GM21825 (cell line): ENCODE data around the gene KREMEN2.
"Not testable (repeated sequence)": the region's sequence is repeated elsewhere in the genome, so short reads cannot be mapped to it uniquely, and the experiment has no call there.

Experiments
- ATAC-seq: cut with Tn5 transposase; IDR thresholded peaks from one replicate; pipeline ENCODE4 v1.9.1; 2021; ENCODE audit warnings: mild to moderate bottlenecking, moderate library complexity; ENCODE audit not compliant: unreplicated experiment

Gene KREMEN2

DNA sequence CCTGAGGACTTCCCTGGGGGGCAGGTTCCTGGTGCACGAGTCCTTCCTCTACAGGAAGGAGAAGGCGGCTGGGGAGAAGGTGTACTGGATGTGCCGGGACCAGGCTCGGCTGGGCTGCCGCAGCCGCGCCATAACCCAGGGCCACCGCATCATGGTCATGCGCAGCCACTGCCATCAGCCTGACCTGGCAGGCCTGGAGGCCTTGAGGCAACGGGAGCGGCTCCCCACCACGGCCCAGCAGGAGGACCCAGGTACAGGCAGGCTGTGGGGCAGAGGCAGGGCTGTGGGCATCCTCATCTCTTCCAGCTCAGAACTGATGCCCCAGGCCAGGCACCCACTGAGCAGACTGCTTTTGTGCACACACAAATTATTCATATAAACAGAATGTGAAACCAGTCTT is 25.9 kb upstream of the KREMEN2 start:
- no peak for ATAC-seq

DNA sequence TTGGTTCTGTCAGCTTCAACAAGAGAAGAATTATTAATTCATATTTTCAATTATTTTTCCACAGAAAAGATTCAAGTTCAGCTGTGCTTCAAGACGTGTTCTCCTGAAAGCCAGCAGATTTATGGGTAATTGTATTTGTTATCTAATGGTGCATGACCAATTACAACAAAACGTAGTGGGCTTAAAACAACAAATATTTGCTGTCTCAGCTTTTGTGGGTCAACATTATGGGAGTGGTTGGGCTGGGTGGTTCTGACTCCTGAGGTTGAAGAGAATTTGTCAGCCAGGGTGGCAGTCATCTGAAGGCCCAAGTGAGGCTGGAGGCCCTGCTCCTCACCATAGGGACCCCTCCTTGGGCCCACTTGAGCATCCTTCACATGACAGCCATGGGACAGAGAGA is 24.1 kb upstream of the KREMEN2 start:
- no peak for ATAC-seq

DNA sequence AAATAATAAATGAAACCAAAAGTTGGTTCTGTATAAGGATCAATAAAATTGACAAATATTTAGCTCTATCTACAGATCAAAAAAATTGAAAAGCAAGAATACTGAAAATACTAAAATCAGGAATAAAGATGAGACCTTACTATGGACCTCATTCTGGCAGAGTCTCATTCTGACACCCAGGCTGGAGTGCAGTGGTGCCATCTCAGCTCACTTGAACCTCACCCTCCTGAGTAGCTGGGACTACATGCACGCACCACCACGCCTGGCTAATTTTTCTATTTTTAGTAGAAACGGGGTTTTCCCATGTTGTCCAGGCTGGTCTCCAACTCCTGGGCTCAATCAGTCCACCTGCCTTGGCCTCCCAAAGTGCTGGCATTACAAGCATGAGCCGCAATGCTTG is 22.0 kb upstream of the KREMEN2 start:
- ATAC-seq = no peak

DNA sequence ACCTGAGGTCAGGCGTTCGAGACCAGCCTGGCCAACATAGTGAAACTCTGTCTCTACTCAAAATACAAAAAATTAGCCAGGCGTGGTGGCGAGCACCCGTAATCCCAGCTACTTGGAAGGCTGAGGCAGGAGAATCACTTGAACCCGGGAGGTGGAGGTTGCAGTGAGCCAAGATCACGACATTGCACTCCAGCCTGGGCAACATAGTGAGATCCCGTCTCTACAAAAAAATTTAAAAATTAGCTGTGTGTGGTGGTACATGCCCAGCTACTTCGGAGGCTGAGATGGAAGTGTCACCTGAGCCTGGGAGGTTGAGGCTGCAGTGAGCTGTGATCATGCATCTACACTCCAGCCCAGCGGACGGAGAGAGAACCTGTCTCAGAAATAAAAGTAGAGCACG is 20.4 kb upstream of the KREMEN2 start:
- ATAC-seq = not testable (repeated sequence)

DNA sequence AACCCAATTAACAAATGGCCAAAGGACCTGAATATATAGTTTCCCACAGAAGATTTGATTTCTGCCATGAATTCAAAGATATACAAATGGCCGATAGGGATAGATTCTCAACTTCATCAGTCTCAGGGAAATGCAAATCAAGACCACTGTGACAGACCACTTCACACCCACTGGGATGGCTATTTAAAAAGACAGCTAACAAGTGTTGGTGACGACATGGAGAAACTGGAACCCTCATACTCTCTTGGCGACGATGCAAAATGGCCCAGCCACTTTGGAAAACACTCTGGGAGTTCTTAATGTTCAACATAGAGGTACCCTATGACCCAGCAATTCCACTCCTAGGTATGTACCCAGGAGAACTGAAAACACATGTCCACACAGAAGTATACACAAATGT is 17.4 kb upstream of the KREMEN2 start:
- no peak for ATAC-seq

DNA sequence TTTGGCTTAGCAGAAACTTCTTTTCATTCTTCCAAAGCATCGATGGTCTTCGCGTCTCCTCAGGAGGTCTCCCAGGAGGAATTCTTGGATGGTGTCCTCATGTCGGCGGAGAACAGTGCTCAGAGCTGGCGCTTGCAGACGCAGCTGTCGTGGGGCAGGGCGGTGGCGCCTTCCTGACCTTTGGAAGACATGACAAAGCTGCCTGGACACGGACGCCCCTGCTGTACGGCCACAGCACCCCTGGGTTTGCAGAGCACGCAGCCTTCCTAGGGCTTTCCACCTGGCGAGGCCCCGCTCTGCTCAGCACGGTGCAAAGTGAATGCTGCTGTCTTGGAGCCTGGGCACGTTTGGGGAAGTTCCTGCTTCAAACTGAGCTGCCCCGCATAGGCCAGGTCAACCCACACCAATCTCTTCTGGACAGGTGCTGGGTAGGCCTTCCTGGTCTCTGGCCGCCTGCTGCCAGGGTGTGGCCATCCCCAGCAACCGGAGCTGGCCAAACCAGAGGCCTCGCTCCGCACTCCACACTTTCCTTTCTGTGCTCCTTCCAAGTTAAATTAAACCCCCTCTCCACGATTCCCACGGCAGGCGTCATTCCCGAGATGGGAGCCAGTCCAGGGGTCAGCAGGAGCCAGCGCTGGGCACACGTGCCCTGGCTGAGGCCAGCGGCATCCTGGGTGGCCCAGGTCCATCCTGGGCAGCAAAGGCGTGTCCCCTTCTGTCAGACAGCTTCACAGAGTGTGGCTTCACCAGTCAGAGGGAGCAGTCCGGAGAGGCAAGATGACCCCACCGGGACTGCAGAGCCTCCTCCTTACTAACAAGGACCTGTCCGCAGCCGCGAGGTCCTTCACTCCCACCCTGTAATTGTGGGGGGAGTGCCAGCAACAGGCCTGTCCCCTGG is 15.0 kb upstream of the KREMEN2 start:
- ATAC-seq = no peak

DNA sequence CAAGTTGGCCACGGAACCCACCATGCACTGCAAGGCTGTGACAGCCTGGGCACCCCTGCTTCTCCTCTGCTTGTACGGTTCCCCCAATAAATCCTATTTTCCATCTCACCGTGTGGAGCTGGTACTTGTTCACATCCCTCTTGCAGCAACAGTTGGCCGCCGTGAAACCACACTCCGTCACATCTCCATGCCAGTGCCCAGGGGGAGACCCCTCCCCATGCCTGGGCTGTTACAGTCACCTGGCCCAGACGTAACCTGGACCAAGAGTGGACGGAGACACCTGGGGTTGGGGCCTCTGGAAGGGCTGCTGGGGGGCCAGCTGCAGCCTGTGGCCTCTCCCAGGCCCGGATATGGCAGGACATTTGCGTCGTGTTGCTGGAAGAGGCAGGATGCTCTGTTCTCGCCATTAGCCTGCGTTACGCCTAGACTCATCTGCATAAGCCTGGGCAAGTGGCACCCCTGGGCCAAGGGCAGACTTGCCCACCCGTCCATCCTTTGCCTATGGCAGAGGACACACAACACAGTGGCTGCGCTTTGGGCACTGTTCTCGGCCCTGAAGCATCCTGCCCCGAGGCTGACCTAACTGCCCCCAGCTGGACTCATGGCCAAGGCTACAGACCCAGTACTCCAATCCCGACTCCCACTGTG is 14.2 kb upstream of the KREMEN2 start:
- no peak for ATAC-seq

DNA sequence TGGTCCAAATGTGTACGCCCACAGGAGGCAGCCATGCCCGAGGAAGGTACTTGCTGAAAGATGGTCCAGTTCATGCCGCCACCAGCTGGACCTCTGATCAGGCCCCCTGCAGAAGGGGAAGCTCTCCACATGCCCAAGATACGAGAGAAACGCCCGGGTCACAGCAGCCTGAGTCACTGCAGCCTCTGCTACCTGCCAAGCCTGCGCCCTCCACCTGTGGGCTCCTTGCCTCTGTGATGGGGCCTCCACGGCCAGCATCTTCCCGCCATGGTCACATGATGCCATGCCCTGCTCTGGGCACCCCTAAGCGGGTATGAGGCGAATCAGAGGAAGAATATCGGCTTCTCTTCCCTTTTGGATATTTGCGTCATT is 13.7 kb upstream of the KREMEN2 start:
- no peak for ATAC-seq

DNA sequence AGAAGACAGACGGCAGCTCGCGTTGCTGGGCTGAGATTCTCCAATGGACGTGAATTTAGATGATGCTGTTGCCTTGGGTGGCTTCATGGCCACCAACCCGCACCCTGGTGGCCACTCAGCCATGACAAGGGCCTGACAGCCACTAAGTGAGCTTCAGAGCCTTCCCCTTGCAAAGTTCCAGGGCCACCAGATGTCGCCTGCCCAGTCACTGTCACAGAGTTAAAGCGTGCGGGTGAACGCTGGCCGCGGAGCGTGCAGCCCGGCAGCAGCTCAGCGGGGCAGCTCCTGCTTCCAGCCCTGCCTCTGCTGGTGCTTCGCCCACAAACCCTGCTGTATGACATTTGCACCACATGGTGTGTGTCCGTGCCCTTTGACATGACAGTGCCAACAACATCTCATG is 13.3 kb upstream of the KREMEN2 start:
- no peak for ATAC-seq

DNA sequence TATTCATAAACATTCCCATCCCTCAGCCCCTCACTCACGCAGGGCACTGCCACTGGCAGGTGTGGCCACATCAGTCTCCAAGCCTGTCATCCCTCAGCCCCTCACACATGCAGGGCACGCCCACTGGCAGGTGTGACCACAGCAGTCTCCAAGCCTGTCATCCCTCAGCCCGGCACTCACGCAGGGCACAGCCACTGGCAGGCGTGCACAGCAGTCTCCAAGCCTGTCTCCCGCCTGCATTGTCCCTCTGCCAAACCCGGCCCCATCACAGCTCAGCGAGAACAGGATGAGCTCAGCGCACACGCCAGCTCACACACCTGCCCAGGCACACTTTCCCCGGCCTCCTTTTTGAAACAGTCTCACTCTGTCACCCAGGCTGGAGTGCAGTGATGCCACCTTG is 11.4 kb upstream of the KREMEN2 start:
- no peak for ATAC-seq

DNA sequence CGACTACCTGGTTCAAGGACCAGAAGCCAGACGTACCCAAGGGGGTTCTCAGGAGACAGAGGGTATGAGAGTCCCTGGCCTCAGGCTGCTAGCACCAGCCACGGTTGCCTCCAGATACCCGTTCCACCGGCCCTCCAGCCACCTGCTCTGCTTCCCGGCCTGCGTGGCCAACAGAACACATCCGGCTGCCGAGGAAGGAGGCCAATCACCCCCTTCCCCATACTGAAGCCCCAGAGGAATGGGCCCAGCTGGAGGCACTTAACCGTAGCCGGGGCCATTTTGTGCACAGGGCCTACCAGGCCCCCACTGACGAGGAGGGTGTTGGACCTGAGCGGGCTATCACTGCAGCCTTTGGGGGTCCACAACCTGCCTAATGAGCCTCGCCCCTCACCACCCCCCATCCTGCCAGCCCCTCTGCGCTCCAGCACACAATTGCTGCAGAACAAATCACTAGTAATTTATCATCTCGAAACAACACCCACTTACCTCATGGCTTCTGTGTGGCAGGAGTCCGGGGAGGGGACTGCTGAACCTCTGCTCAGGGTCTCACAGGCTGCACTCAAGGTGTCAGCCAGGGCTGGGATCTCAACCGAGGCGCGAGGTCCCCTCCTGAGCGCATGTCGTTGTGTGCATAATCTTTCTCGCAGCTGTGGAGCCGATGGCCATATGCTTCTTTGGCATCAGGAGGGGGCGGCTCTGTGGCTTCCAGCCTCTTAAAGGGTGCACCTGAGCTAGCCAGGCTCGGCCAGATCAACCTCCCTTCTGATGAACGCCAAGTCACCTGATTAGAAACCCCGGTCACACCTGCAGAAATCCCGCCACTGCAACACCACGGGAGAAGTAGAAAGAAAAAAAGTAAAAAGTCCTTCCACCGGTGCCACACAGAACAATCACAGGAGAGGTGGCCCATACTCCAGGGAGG is 10.1 kb upstream of the KREMEN2 start:
- no peak for ATAC-seq

DNA sequence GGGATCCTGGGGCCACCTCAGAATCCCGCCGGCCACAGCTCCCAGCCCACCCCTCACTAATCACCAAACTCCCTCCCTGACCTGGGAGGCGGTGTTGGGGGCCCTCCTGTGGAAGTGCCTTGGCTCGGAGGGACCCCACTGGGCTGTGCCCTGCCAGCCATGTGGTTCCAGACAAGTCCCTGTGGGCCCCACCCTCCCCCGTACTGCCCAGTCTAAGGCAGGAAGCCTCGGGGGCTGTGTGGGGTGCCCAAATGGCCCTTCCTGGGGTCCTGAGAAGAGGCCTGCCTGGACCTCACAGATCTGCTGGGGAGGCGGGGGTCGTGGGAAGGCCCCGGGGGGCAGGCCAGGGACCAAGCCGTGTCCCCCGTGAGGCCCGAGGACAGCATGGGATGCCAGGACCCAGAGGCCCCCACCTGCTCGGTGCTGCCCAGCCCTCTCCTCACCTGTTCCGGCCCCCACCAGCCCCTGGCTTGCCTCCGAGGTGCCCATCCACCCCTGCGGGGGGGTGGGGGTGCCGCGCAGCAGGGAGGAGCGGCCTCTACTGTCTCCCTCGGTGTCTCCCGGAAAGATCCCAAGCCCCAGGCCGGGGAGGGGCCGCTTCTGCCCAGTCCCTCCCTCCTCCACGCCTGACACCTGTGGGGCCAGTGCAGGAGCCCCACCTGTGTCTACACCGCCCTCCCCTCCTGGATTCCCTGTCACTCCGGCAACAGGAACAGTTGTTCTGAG is 9.3 kb upstream of the KREMEN2 start:
- no peak for ATAC-seq

DNA sequence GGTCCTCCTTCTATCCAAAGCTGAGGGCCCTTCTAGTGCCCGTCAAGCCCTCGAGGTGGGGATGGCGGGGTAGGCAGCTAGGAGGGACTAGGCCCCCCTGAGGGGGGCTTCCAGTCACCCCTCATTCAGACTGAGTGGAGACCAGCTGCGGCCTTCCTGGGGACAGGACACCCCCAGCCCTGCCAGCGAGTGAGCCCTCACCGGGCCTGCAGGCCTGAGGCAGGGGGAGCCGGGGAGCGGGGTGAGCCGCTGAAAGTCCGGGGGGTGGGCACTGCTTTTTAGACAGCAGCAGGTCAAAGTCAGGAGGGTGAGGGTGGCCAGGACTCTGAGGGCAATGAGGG is 8.7 kb upstream of the KREMEN2 start:
- no peak for ATAC-seq

DNA sequence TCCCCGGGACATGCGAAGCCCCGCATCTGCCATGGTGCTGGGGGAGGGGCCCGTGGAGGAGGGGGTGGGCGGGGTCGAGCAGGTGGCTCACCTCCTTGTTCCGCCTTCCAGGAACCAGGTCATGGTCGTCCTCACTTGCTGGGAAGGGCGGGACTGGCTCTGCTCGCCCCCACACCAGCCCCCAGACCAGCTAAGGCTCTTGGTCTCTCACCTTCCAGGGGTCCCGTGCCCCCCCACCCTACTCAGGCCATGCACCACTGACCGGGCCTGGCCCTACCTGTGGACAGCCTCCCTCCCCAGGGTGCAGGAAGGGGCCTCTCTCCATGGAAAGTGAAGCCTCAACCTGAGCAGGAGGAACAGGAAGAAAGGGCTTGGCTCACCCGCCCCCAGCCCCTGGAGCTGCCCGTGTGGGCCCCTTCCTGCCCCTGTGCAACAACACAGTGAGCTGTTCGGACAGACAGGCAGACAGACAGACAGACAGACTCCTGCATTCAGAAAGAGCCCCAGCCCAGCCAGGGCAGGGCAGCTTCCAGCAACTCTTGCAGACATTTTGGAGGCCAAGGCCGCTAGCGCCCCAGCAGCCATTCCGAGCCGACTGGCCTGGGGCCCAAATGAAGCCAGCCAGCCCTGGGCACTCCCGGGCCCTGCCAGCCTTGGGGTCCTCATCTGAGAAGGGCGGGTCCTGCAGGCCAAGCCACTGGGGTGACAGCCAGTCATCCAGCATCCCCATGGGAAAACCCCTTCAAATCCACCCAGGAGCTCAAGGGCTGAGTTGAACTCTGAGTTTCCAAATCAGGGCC is 8.1 kb upstream of the KREMEN2 start:
- ATAC-seq = no peak

DNA sequence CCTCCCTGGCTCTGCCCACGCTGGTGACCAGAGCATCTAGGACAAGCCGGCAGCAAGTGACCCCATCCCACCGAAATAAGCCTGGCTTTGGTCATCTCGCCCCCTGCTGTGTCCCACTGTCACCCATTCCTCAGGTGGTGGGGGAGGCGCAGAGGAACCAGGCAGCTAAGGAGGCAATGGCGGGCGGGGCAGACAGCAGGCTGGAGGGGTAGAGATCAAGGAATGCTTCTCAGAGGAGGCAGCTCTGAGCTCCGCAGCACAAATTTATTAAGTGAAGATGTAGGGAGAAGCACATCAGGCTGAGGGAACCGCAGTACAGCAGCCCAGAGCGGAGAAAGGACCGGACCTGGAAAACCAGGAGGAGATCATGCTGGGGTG is 7.5 kb upstream of the KREMEN2 start:
- no peak for ATAC-seq

DNA sequence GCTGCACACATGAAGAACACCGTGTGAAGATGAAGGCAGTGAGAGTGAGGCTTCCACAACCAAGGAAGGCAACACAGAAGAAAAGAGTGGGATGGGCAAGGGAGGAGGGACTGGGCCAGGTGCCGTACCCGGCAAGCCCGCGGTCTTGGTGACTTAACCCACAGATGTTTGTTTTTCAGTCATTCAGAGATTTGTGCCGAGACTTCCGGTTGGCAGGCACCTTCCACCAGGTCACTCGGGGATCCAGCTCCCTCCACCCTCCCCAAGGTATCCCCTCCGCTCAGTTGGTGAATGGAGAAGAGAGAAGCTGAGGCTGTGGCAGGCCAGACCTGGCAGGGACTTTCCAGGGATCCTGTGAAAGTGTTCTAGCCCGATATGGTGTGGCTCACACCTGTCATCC is 4.9 kb upstream of the KREMEN2 start:
- ATAC-seq = no peak

DNA sequence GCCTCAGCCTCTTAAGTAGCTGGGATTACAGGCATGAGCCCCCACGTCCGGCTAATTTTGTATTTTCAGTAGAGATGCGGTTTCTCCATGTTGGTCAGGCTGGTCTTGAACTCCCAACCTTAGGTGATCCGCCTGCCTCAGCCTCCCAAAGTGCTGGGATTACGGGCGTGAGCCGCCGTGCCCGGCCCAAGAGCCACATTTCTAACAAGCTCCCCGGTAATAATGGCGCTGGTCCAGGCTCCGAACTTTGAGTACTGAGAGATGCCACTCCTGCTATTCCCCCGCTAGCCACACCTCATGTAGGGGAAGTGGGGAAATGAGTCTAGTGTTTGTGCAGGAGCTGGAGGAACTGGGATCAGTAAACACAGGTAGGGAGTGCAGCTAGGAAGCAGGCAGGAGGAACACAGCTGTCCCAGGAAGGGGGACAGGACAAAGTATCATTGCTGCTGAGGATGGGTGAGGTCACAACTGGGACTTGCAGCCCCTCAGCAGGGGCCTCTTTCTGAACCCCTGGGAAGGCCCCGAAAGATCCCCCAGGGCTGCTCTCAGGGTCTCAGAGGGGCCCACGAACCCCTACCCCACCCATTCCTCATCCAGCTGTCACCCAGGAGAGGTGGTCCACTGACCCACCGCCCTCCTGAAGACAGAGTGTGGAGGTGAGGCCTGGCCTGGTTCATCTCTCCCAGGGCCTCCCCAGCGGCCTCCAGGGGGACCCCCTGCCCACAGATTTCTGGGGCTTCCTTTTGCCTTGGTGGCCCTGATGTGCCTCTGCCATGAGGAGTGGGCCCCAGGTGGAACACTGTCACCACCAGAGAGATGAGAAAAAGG is 3.7 kb upstream of the KREMEN2 start:
- no peak for ATAC-seq

DNA sequence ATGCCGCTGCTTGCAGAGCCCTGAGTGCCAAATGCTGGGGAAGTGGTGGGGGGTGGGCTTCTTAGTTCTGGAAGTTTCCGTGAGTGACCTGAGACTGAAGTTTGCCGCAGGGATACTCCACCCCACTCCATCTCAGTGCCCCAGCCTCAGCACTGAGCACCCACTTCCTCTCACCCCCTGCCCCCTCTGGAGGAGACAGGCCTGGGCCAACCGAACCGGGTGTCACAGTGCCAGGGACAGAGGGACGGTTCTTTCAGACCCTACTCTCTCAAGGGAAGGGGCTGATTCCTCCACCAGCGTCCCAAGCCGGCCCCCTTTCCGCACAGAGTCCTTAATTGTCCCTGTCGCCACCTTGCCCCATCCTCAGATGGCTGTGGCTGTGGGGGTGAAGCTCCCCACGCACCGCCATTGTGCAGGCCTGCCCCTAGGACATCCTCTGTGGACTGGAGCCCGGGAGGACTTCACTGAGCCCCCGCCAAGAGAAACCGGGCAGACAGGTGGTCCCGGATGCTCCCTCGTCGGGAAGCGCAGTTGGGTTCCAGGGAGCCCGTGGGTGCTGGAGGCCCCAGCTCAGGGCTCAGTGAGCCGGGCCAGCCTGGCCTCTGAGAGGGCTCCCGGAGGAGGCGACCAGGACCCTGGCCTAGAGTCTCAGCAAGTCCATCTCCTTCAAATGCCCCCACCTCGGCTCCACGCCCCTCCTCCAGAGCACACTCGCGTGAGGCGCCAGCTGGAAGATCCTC is 1.6 kb upstream of the KREMEN2 start:
- ATAC-seq = no peak
